Chondrocyte (in vitro differentiated cells): ENCODE measurements around the gene EIF3J. TPM values are rescaled to one million over a fixed set of nuclear protein-coding genes. Genes with fewer than 3 reads are reported as not detected.

Source experiments
- DNase-seq: peaks from one replicate; pipeline ENCODE4 v3.0.0; 2021; ENCODE audit warnings: mixed read lengths, low spot score
- H3K27ac Mint-ChIP-seq: one replicate; pipeline ENCODE4 v1.8.0; 2021; ENCODE audit warnings: mild to moderate bottlenecking, moderate library complexity, mixed read lengths; ENCODE audit not compliant: unreplicated experiment
- H3K27me3 Mint-ChIP-seq: 2 replicates; pipeline ENCODE4 v1.8.0; 2021; ENCODE audit warnings: low read depth, mixed read lengths
- H3K36me3 Mint-ChIP-seq: 2 replicates; pipeline ENCODE4 v1.8.0; 2021; ENCODE audit warnings: low read depth, mixed read lengths
- H3K4me1 Mint-ChIP-seq: 2 replicates; pipeline ENCODE4 v1.8.0; 2021; ENCODE audit warnings: low read depth, mild to moderate bottlenecking, mixed read lengths
- H3K4me3 Mint-ChIP-seq: one replicate; pipeline ENCODE4 v1.8.0; 2021; ENCODE audit warnings: mild to moderate bottlenecking, moderate library complexity, mixed read lengths; ENCODE audit not compliant: unreplicated experiment
- H3K9me3 Mint-ChIP-seq: 2 replicates; pipeline ENCODE4 v1.8.0; 2021; ENCODE audit warnings: low read depth, mixed read lengths
- CTCF ChIP-seq: fragments of 200-600 bp; sonication (generic); IDR thresholded peaks from 2 replicates; pipeline ENCODE4 v1.5.0; 2021; ENCODE audit warnings: antibody characterized with exemption, mild to moderate bottlenecking, moderate library complexity
- total RNA-seq: library from RNA; stranded (reverse); gene quantifications from 3 replicates; pipeline ENCODE4 v1.2.1, GENCODE V29; 2021

EIF3J gene
- total RNA-seq, 1 donor from 2014 or later, result 98.0 TPM

- Mint-ChIP-seq H3K4me1 (peaks cover 3% of the 10 kb centered on the region), H3K36me3 (peaks cover 29% of the 10 kb centered on the region), H3K27me3 (no peaks in the 10 kb centered on the region), H3K9me3 (no peaks in the 10 kb centered on the region), H3K4me3 (no peak overlapping the region), H3K27ac (no peak overlapping the region)
- TF ChIP-seq CTCF, result peak; percentile 73
- DNase-seq, result no peak
Observed at GRCh38 chr15:44584162-44584749, 47.3 kb downstream of the EIF3J start.

GRCh38 chr15:44585633-44586032 lies 48.7 kb downstream of the EIF3J start:
- Mint-ChIP-seq H3K9me3 (no peaks in the 10 kb centered on the region), H3K4me1 (peaks cover 3% of the 10 kb centered on the region), H3K36me3 (peaks cover 31% of the 10 kb centered on the region), H3K27me3 (no peaks in the 10 kb centered on the region), H3K27ac (no peak overlapping the region), H3K4me3 (no peak overlapping the region)
- TF ChIP-seq CTCF, result no peak
- no peak for DNase-seq

- Mint-ChIP-seq H3K27ac (no peak overlapping the region), H3K36me3 (peaks cover 32% of the 10 kb centered on the region), H3K27me3 (no peaks in the 10 kb centered on the region), H3K4me3 (no peak overlapping the region), H3K4me1 (no peaks in the 10 kb centered on the region), H3K9me3 (no peaks in the 10 kb centered on the region)
- no peak for DNase-seq
- TF ChIP-seq CTCF, result no peak
Observed at GRCh38 chr15:44588541-44588940, 51.6 kb downstream of the EIF3J start.

- no peaks in the 10 kb centered on the region for H3K27me3 Mint-ChIP-seq
- DNase-seq, result no peak
- H3K4me1 Mint-ChIP-seq, result no peaks in the 10 kb centered on the region
- TF ChIP-seq CTCF, result no peak
- H3K27ac Mint-ChIP-seq, result no peak overlapping the region
- H3K36me3 Mint-ChIP-seq, result peaks cover 31% of the 10 kb centered on the region
- no peaks in the 10 kb centered on the region for H3K9me3 Mint-ChIP-seq
- H3K4me3 Mint-ChIP-seq, result no peak overlapping the region
Observed at GRCh38 chr15:44591326-44591725, 54.4 kb downstream of the EIF3J start.

- H3K27ac Mint-ChIP-seq, result no peak overlapping the region
- H3K4me3 Mint-ChIP-seq, result no peak overlapping the region
- peaks cover 32% of the 10 kb centered on the region for H3K36me3 Mint-ChIP-seq
Observed at GRCh38 chr15:44593042-44593736, 56.2 kb downstream of the EIF3J start.

More at GRCh38 chr15:44593042-44593736, 56.2 kb downstream of the EIF3J start:
- Mint-ChIP-seq H3K27me3 (no peaks in the 10 kb centered on the region), H3K4me1 (no peaks in the 10 kb centered on the region), H3K9me3 (no peaks in the 10 kb centered on the region)
- TF ChIP-seq CTCF, result peak; percentile 81
- no peak for DNase-seq
